GM21447 (cell line): ENCODE data around the gene SLC25A1.

Source experiments
- ATAC-seq: cut with Tn5 transposase; IDR thresholded peaks from one replicate; pipeline ENCODE4 v1.9.1; 2021; ENCODE audit not compliant: unreplicated experiment

SLC25A1 gene

GRCh38 chr22:19181786-19182471 is 3.4 kb upstream of the SLC25A1 start:
- ATAC-seq, result no peak

GRCh38 chr22:19180740-19181410 is 2.3 kb upstream of the SLC25A1 start:
- ATAC-seq, result no peak

- ATAC-seq, result no peak
Observed at GRCh38 chr22:19180234-19180633, 1.7 kb upstream of the SLC25A1 start.

- peak; percentile 38 for ATAC-seq
Observed at GRCh38 chr22:19179497-19180048, 1.0 kb upstream of the SLC25A1 start.

- peak; percentile 21 for ATAC-seq
Observed at GRCh38 chr22:19178065-19178656, 375 bp downstream of the SLC25A1 start.

GRCh38 chr22:19177164-19178064 is 1.1 kb downstream of the SLC25A1 start:
- ATAC-seq, result no peak

GRCh38 chr22:19176732-19177131 is 1.8 kb downstream of the SLC25A1 start:
- ATAC-seq, result no peak

- no peak for ATAC-seq
Observed at GRCh38 chr22:19176175-19176643, 2.3 kb downstream of the SLC25A1 start.

- ATAC-seq, result no peak
Observed at GRCh38 chr22:19175602-19176174, 2.8 kb downstream of the SLC25A1 start.

GRCh38 chr22:19175026-19175601 is 3.4 kb downstream of the SLC25A1 start:
- no peak for ATAC-seq

- ATAC-seq, result no peak
Observed at GRCh38 chr22:19174106-19175025, 4.2 kb downstream of the SLC25A1 start.

GRCh38 chr22:19173047-19174035 is 5.2 kb downstream of the SLC25A1 start:
- ATAC-seq, result no peak

GRCh38 chr22:19172213-19173046 is 6.1 kb downstream of the SLC25A1 start:
- ATAC-seq, result no peak

- no peak for ATAC-seq
Observed at GRCh38 chr22:19169947-19170318, 8.6 kb downstream of the SLC25A1 start.

GRCh38 chr22:19169002-19169946 is 9.3 kb downstream of the SLC25A1 start:
- no peak for ATAC-seq
